GM10266 (cell line): Measurements from ENCODE around the gene MVD.
A peak's percentile ranks its signal among the peaks of the same experiment; 100 is the strongest.

Source experiments
- DNase-seq: peaks from one replicate; pipeline ENCODE4 v3.0.0; 2012; ENCODE audit errors: extremely low spot score
- TF ChIP-seq, protein P1 (sequence below): IDR thresholded peaks from 2 replicates; pipeline ENCODE4 v1.5.1; 2012; ENCODE audit warnings: mild to moderate bottlenecking, low read depth; ENCODE audit not compliant: control insufficient read depth, insufficient read depth; ENCODE audit errors: missing control alignments

MVD gene

DNA sequence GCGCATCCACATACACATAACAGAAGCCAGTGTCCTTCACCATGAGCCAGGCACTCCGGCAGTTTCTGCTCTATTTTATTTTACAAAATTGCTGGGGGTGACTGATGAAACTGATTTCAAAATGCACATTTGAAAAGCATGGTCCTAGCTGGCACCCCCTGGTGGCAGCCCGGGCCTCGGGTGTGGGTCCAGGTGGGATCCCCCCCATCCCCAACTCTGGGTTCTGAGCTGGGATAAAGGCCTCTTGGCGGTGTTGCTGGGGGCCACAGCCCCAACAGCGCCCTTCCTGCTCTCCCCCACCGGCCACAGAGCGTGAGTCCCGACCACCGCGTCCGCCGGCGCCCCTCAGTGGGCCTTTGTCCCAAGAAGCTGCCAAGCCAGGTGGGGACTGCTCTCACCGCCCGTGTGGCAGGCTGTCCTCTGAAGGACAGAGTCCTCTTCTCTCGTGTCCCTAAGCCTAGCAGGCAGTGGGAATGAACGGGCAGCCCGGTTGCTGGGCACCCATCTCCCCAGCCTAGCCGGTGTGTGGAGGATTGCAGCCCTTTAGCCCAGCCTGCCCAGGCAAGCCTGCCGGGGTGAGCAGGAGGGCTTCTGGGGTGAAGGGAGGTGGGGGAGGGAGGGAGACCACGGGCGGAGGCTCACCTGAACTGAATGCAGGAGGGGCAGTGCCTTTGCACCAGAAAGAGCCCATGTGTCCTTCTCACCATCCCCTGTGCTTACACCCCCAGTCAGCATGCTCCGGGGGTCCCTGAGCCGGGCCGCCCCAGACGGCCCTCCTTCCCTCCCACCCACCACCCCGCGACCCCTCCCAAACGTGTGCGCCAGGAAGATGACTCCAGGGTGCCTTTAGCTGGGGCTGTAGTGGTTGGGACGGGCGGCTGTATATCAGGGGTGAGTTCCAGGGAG lies 22.5 kb upstream of the MVD start:
- DNase-seq = no peak
- TF ChIP-seq, protein P1, sequence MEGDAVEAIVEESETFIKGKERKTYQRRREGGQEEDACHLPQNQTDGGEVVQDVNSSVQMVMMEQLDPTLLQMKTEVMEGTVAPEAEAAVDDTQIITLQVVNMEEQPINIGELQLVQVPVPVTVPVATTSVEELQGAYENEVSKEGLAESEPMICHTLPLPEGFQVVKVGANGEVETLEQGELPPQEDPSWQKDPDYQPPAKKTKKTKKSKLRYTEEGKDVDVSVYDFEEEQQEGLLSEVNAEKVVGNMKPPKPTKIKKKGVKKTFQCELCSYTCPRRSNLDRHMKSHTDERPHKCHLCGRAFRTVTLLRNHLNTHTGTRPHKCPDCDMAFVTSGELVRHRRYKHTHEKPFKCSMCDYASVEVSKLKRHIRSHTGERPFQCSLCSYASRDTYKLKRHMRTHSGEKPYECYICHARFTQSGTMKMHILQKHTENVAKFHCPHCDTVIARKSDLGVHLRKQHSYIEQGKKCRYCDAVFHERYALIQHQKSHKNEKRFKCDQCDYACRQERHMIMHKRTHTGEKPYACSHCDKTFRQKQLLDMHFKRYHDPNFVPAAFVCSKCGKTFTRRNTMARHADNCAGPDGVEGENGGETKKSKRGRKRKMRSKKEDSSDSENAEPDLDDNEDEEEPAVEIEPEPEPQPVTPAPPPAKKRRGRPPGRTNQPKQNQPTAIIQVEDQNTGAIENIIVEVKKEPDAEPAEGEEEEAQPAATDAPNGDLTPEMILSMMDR = peak; percentile 50

DNA sequence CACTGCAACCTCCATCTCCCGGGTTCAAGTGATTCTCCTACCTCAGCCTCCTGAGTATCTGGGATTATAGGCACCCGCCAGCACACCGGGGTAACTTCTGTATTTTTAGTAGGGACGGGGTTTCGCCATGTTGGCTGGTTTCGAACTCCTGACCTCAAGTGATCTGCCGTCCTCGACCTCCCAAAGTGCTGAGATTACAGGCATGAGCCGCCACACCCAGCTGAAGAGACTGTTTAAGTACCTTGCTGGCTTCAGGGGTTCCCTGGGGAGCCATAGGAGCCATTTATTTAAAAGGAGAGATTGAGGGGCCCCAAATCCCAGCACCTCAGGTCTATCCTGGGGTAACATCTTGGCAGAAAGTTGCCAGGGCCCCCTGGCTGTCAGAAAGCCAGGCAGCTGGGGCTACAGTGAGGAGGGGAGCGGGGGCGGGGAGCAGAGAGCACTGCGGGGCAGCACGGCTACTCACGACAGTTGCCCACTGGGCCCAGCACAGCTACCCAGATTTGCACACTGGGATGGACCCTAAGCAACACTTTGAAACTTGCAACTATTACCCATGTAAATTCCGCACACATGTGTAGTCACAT lies 21.8 kb upstream of the MVD start:
- DNase-seq = no peak
- TF ChIP-seq, protein P1 = no peak

DNA sequence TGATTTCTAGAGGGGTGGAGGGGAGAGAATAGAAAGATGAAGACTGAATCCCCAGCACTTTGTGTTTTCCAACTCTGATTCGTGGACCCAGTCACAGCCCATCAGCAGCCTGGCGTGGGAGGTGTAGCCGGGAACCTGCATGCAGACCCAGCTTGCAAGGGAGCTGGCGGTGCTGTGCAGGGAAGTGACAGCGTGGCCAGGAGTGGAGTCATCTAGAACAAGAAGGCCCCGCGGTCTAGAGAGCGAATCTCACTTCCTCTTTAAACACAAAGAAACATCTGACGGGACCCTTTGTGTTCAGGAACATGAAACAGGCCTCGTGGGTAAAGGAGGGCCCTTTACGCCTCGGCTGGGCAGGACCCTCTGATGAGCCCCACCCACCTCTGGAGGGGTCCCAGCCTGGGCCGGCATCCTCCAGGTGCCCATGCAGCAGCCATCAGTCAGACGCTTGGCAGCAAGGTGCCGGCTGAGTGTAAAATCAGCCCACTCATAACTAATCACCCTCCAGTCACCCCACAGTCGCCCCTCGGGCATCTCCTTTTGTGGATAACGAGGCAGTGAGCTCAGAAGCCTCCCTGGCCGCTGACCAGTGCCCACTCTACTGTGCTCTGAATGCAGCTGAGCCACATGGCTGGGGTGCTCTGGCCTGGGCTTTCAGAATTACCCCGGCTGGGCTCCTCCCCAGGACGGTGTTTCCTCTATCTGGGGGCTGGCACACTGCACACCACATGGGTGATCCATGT lies 19.0 kb upstream of the MVD start:
- TF ChIP-seq, protein P1 = no peak
- DNase-seq = peak; percentile 93

DNA sequence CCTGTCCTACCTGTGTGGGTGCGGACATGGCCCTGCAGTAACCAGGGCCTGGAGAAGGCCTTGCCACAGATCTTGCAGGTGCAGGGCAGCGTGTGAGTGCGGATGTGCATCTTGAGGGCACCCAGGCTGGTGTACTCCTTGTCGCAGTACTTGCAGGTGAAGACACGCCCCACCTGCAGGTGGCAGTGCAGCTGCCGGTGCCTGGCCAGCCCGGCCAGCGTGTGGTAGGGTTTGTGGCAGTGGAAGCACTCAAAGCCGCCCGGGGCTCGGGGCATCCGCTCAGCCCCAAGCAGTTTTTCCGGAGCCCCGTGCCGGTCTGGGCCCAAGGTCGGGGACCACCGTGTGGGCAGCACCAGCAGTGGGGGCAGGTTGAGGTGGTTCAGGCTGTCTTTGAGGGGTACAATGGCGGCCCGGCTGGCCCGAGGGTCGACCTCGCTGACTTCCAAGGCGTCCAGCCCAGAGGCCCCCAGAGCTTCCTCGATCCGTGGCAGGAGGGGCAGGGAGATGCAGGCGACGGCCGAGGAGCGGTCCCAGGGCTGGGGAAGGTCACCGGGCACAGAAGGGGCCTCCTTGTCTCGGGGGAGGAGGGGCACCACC lies 18.3 kb upstream of the MVD start:
- no peak for DNase-seq
- TF ChIP-seq, protein P1 = peak; percentile 59

DNA sequence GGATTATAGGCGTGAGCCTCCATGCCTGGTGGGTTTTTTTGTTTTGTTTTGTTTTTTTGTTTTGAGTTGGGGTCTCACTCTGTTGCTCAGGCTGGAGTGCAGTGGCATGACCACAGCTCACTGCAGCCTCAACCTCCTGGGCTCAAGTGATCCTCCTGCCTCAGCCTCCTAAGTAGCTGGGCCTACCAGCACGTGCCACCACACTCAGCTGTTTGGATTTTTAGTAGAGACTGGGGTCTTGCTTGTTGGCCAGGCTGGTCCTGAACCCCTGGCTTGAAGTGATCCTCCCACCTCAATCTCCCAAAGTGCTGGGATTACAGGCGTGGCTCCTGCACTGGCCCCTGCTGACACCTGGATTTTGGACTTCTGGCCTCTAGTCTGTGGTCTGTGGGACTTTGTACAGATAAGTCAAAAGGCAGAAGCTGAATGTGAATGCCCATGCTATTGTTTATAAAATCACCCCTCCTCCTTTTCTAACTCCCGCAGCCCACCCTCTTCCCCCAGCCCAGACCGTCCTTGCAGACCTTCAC lies 17.7 kb upstream of the MVD start:
- TF ChIP-seq, protein P1 = no peak
- no peak for DNase-seq

DNA sequence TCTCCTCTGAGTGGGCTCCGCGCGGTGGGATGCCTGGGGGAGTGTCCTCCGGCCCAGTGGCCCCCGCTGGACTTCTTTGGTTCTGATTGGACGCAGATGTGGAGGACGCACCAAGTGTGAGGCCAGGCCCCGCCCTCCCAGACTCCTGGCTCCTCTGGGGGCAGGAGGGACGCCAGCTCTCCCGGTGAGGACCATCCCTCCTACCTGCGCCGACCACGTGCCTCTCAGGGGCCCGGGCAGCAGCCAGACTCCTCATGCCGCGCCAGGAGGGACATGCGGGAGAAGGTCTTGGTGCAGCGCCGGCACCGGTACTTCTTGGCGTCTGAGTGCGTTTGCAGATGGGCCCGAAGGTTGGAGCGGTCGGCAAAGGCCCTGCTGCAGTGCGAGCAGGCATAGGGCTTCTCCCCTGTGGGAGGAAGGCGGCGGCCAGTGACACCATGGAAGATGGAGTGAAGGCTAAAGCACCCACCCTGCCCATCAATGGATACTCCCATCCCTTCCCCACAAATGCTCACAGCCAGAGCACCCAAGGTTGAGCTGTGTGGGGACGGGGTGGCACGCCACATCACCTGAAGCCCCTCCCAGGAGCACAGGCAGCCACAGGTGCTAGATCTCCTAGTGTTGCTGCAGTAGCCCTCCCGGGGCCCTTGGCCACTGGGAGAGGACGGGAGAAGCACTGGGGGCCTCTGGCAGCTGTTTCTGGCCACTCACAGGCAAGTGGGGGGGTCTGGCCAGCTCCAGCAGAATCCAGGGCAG lies 15.5 kb upstream of the MVD start:
- TF ChIP-seq, protein P1 = no peak
- no peak for DNase-seq
